K562 (cell line): ENCODE results near the gene PPP1R3G. TPM values are rescaled to one million over a fixed set of nuclear protein-coding genes. Genes with fewer than 3 reads are reported as not detected.
A peak's percentile ranks its signal among the peaks of the same experiment; 100 is the strongest.

Experiments used
- CBFA2T3 ChIP-seq: fragments of 450-650 bp; IDR thresholded peaks from 2 replicates; pipeline ENCODE4 v1.6.1; 2017
- HNRNPL ChIP-seq: fragments of 200-400 bp; formaldehyde crosslinking; IDR thresholded peaks from 2 replicates; pipeline ENCODE4 v1.6.1; 2017; ENCODE audit warnings: low read depth, mild to moderate bottlenecking, low read length
- NFIC ChIP-seq: fragments of 450-650 bp; IDR thresholded peaks from 2 replicates; pipeline ENCODE4 v1.6.1; 2017; ENCODE audit warnings: mild to moderate bottlenecking, inconsistent platforms
- NR2C2 ChIP-seq, 2 experiments: fragments of 200-800 bp in 1 of 2; sonication (Bioruptor generic) in 1 of 2; sonication (generic) in 1 of 2; formaldehyde crosslinking in 1 of 2; IDR thresholded peaks; 2 replicates each; pipeline versions ENCODE4 v1.6.1 to v1.8.0; 2016 to 2022; ENCODE audit warnings: mild to moderate bottlenecking in 1 of 2, missing compliant biosample characterization in 1 of 2, missing genetic modification characterization in 1 of 2, missing genetic modification reagents in 1 of 2
- PHF20 ChIP-seq: fragments of 450-650 bp; IDR thresholded peaks from 2 replicates; pipeline ENCODE4 v1.6.1; 2018; ENCODE audit not compliant: partially characterized antibody
- STAT6 ChIP-seq: sonication (generic); formaldehyde crosslinking; IDR thresholded peaks from 2 replicates; pipeline ENCODE4 v1.8.1; 2023; ENCODE audit warnings: mild to moderate bottlenecking, missing genetic modification reagents
- TCF7L2 ChIP-seq: fragments of 150-350 bp; IDR thresholded peaks from 2 replicates; pipeline ENCODE4 v1.6.1; 2016; ENCODE audit warnings: low read depth, mild to moderate bottlenecking, low read length, moderate library complexity
- ZBTB40 ChIP-seq, 2 experiments: fragments of 450-650 bp in 1 of 2; sonication (generic) in 1 of 2; formaldehyde crosslinking in 1 of 2; IDR thresholded peaks; 2 replicates each; pipeline versions ENCODE4 v1.7.1 to v1.9.0; 2016 to 2022; ENCODE audit warnings: inconsistent platforms in 1 of 2, mild to moderate bottlenecking in 1 of 2, missing genetic modification reagents in 1 of 2
- ZNF551 ChIP-seq: fragments of 250-450 bp; sonication (Bioruptor Pico); IDR thresholded peaks from 2 replicates; pipeline ENCODE4 v1.5.0; 2021; ENCODE audit warnings: mild to moderate bottlenecking, moderate library complexity
- ZNF764 ChIP-seq: fragments of 250-450 bp; sonication (Bioruptor Pico); IDR thresholded peaks from 2 replicates; pipeline ENCODE4 v1.4.0; 2020; ENCODE audit warnings: low read depth, mild to moderate bottlenecking, moderate library complexity
- polyA plus RNA-seq, 8 experiments: library from polyadenylated mRNA; depleted of rRNA in 4 of 8; stranded (reverse) in 5 of 8; unstranded in 3 of 8; fragments of >200 nt; fragmentation: Nextera tagmentation in 2 of 8; fragmentation: Illumina TruSeq in 1 of 8; extraction: Ambion mirVana in 2 of 8; extraction: Trizol in 1 of 8; gene quantifications; 2 replicates each; pipeline versions ENCODE4 v1.2.1 to v1.2.3, GENCODE V29; 2011 to 2014; ENCODE audit warnings: inconsistent platforms in 1 of 8, missing spikeins in 1 of 8
- total RNA-seq, 7 experiments: library from RNA; depleted of rRNA in 6 of 7; stranded (reverse); fragments of >200 nt in 6 of 7; fragmentation: Illumina TruSeq in 2 of 7; extraction: Trizol in 2 of 7; gene quantifications; 2 replicates each; pipeline versions ENCODE4 v1.2.1 to v1.2.3, GENCODE V29; 2011 to 2021; ENCODE audit warnings: low replicate concordance in 1 of 7

PPP1R3G gene
- total and polyA plus RNA-seq, 9 of the 15 experiments (the other 6 are each of a cell fraction or from before 2014, with no cell fraction given), result 0.01 to 0.13 (median 0.01) TPM; not detected in 4

- TF ChIP-seq ZBTB40 (IDR thresholded peaks at IDR 0.05) (no peak), ZBTB40 (CRISPR knock-in tag; IDR thresholded peaks at IDR 0.05) (no peak), ZNF551 (no peak), TCF7L2 (no peak), ZNF764 (CRISPR knock-in tag) (no peak), PHF20 (no peak), NFIC (peak; percentile 96), CBFA2T3 (peak; percentile 48; the same call in 1 of the 2 replicates), STAT6 (CRISPR knock-in tag) (no peak), HNRNPL (no peak), NR2C2 (CRISPR knock-in tag; IDR thresholded peaks at IDR 0.05) (no peak), NR2C2 (tag; IDR thresholded peaks at IDR 0.05) (no peak)
Observed at GRCh38 chr6:5125152-5126006, 40.2 kb downstream of the PPP1R3G start (continued).
